GM18505 (cell line): Measurements from ENCODE around the gene CCKAR.

Source experiments
- ATAC-seq: cut with Tn5 transposase; IDR thresholded peaks from one replicate; pipeline ENCODE4 v1.9.1; 2021; ENCODE audit not compliant: unreplicated experiment
- POLR2A ChIP-seq: IDR thresholded peaks from 4 replicates; pipeline ENCODE4 v1.6.1; 2011; ENCODE audit warnings: borderline replicate concordance; ENCODE audit not compliant: insufficient read depth, insufficient read length; ENCODE audit errors: extremely low read depth

Gene CCKAR

GRCh38 chr4:26462874-26463273 is 27.4 kb downstream of the CCKAR start:
- ATAC-seq: no peak
- no peak for TF ChIP-seq POLR2A

- no peak for TF ChIP-seq POLR2A
- no peak for ATAC-seq
Measured at GRCh38 chr4:26459756-26460530, 30.3 kb downstream of the CCKAR start.

GRCh38 chr4:26459054-26459755 is 31.1 kb downstream of the CCKAR start:
- peak; percentile 60 for ATAC-seq

GRCh38 chr4:26458157-26458561 is 32.1 kb downstream of the CCKAR start:
- ATAC-seq: no peak
- TF ChIP-seq POLR2A: no peak

More at GRCh38 chr4:26459054-26459755, 31.1 kb downstream of the CCKAR start:
- TF ChIP-seq POLR2A: no peak

- no peak for ATAC-seq
Measured at GRCh38 chr4:26457412-26457811, 32.9 kb downstream of the CCKAR start.

GRCh38 chr4:26455571-26455970 is 34.7 kb downstream of the CCKAR start:
- no peak for ATAC-seq
- no peak for TF ChIP-seq POLR2A

More at GRCh38 chr4:26457412-26457811, 32.9 kb downstream of the CCKAR start:
- no peak for TF ChIP-seq POLR2A

- no peak for TF ChIP-seq POLR2A
- no peak for ATAC-seq
Measured at GRCh38 chr4:26454961-26455360, 35.3 kb downstream of the CCKAR start.

- no peak for TF ChIP-seq POLR2A
- ATAC-seq: no peak
Measured at GRCh38 chr4:26452565-26453531, 37.4 kb downstream of the CCKAR start.

- TF ChIP-seq POLR2A: no peak
- ATAC-seq: no peak
Measured at GRCh38 chr4:26451597-26451996, 38.7 kb downstream of the CCKAR start.

GRCh38 chr4:26450418-26450817 is 39.9 kb downstream of the CCKAR start:
- TF ChIP-seq POLR2A: no peak
- ATAC-seq: no peak

- TF ChIP-seq POLR2A: no peak
- no peak for ATAC-seq
Measured at GRCh38 chr4:26447378-26447777, 42.9 kb downstream of the CCKAR start.

- ATAC-seq: no peak
- no peak for TF ChIP-seq POLR2A
Measured at GRCh38 chr4:26441771-26442170, 48.5 kb downstream of the CCKAR start.

GRCh38 chr4:26441102-26441501 is 49.2 kb downstream of the CCKAR start:
- TF ChIP-seq POLR2A: no peak
- no peak for ATAC-seq
